GM15510 (cell line): ENCODE data around the gene BTC.

Source experiments
- POLR2A ChIP-seq: IDR thresholded peaks from 3 replicates; pipeline ENCODE4 v1.6.1; 2011; ENCODE audit warnings: borderline replicate concordance; ENCODE audit not compliant: insufficient read length; ENCODE audit errors: extremely low read depth

The BTC gene

GRCh38 chr4:74770226-74770910 is 24.0 kb downstream of the BTC start:
- no peak for TF ChIP-seq POLR2A

DNA sequence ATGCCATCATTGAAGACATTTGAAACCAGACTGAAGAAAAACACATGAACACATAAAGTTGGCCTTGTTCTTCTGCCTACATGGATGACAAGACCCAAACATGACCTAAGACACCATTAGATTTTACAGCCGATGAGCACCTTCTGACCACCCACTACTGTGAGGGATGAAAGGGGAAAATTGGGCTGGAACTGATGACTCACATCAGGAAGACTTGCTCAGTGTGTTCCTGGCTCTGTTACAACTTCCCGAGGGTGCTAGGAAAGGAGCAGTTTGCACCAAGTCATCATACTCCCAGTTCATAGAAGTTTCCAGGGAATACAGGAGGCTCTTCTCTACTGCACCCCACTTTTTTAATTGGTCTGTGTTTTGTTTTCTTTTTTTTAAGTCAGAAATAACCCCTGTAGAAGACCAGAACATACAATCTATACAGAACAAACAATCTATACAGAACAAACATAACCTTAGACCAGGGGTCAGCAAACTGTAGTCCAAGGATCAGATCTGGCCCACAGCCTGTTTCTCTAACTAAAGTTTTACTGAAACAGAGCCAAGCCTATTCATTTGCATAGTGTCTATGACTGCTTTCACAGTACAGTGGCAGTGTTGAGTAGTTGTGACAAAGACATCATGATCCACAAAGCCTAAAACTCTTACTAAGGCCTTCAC is 25.3 kb downstream of the BTC start:
- TF ChIP-seq POLR2A = no peak

- TF ChIP-seq POLR2A = no peak
Observed at GRCh38 chr4:74764119-74764518, 30.2 kb downstream of the BTC start.

DNA sequence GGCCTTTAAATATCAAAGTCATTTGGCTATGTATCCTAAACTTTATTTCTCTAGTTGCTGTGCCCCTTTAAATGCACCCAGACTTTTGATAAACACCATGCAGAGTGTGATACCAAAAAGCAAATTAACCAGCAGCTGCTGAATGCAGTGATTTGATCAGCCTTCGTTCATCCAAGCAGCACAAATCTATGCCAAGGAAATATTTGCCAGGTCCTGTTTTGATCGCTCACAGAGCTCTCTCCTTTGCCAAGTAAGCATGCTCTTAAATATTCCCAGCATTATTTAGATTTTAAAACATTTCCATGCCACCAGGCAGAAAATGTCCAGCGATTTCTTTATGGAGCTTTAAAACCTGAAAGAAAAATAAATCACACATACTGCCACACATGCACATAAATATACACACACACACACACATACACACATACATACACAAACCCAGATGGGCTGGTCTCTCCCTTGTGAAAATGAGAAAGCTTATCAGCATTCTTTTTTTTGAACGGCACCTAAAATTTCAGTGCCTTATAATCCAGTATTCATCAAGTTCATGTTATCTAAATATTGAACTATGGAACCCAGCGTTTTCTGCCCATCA is 35.7 kb downstream of the BTC start:
- TF ChIP-seq POLR2A = no peak

DNA sequence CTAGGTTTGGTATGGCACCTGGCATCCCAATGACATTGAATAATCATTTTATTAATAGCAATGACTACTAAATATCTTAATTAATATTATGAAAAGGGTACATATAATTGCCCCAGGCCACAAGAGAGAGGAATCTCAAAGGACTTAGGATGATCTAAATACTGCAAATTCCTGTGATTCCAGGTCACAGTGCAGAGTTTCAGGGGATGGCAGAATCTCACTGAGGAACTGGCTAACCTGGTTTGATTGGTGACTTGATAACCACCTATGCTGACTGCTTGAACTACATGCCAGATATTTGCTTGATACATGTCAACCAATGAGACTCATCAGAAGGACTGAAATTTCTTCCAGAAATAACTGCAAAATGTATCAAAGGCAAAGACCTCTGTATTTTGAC is 37.2 kb downstream of the BTC start:
- TF ChIP-seq POLR2A = no peak

DNA sequence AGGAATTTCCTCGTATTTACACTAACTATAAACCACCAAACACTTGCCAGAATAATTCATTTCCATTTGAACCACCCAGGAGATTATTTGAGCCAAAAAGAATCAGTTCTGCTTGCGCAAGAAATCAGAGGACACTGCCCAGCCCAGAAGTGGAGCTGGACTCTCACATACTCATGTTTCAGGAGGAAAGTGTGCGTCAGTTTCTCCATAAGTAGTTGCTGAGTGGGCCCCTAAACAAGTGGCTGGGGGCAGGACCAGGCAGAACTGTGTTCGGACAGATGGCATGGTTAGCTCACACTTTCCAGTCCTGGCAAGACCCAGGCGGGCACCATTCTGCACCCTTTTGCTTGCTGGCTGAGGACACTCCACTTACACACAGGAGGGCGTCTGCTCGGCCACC is 38.8 kb downstream of the BTC start:
- TF ChIP-seq POLR2A = no peak

DNA sequence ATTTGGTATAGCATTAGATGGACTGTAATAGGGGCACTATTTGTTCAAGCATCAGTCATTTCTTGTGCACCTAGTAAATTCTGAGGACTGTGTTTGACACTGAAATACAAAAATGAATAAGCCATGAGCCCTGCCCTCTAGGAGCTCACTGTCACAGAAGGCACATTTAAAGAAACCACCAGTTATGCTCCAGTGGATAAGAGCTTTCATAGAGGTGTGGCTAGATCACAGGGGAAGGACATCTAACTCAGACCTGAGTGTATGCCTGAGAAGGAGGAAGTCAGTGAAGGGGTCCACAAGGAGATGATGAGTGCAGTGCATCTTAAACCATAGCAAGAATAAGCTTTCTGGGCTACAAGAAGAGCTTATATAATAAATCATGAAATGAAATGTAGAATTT is 40.1 kb downstream of the BTC start:
- TF ChIP-seq POLR2A = no peak

DNA sequence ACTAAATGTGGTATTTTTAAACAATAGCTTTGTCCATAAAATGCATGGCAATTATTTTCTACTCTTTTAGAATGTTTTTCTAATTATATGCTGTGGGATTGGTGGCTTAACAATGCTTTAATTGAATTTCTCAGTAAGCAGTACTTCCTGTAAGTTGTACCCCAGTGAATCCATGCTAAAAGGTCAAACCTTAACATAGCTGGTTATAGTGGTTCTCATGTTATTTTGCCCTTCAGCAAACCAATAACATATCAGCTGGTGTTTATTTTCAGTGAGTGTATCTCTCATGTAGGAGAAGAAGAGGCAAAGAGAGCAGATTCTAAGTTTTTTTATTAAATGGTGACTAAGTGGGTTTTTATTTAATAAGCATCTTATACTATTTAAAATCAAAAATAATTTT is 41.5 kb downstream of the BTC start:
- TF ChIP-seq POLR2A = no peak

DNA sequence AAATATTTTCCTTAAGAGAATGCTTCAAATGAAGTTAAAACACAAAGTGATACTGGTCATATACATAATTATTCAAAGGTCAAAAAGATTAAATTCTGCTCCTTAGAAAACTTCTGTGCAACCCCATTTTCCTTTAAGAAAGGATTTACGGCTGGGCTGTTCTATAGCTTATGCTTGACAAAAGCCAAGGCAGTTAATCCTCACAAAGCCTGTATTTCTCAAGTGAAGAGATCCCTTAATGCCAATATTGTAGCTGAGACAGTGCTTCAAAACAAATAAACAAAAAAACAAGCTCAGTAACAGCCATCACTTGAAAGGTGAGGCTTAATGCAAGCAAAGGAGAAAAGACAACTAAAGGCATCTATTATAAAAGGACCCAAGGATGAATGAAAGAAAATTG is 42.5 kb downstream of the BTC start:
- TF ChIP-seq POLR2A = no peak

- TF ChIP-seq POLR2A = no peak
Observed at GRCh38 chr4:74751247-74751646, 43.1 kb downstream of the BTC start.

- TF ChIP-seq POLR2A = no peak
Observed at GRCh38 chr4:74742185-74742584, 52.1 kb downstream of the BTC start.

GRCh38 chr4:74738464-74739143 is 55.7 kb downstream of the BTC start:
- TF ChIP-seq POLR2A = no peak

DNA sequence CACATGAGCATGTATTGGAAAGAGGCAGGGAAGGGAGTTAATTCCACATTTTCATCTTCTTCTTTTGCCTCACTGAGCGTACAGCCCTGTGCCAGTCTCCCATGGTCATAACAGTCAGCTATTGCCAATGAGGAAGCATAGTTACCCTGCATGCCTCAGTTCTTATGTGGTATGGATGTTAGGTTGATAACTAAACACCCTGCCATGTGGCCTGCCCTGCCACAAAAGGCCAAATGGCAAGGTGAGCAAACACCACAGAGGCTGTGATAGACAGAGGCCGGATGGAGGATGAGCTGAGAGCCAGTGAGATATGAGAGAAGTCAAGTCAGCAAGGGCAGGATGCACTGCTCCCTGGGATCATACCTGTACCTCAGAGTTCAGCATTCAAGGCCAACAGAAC is 59.3 kb downstream of the BTC start:
- no peak for TF ChIP-seq POLR2A

DNA sequence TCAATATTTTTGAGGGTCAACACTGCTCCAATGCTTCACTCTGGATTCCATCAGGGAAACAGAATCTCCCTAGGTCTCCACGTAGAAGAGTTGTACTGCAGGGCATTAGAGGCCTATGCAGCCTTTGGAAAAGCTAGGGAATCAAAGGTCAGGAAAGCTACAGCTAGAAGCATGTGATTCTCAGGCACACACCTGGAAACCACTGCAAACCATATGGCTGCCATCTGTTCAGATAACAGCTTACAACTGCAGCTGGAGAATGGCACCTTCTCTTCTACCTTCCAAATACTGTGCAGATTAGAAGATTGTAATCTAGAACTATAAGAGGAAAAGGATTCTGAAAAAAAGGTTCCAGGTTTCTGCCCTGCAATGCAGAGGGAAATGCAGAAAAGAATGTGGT is 60.6 kb downstream of the BTC start:
- TF ChIP-seq POLR2A = no peak

DNA sequence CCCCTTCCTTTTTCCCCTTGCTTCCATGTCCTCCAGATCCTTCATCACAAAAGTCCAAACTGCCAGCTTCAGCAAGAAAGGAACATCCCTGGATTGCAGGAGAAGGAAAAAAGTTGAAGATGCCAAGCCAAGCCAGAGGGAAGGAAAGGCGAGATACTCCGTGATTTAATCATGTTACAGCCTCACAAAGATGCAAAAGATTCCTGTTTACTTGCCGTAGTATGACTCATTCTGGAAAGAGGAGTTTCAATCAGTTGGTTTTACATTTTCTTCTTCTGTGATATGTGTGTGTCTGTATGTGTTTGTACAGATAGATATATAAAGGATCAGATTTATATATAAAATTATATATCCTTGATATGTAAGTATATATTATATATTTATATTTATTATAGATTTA is 69.3 kb downstream of the BTC start:
- no peak for TF ChIP-seq POLR2A

DNA sequence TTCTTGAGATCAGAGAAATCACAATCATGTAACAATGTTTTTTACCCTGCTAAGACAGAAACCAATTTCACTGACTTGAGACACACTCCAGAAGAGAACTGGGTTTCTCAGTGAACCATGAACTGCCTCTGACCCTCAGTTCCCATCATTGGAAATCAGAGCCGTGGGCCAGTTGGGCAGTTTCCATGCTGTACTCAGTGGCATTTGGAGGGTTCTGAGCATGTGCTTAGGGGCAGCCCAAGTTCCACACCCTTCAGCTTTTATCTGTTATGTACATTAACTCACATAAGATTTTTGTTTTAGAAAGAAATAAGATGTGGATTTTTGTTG is 77.9 kb downstream of the BTC start:
- TF ChIP-seq POLR2A = no peak
